HTR-8/SVneo (cell line): ENCODE data around the gene MLH1.

Source experiments
- DNase-seq: peaks from one replicate; pipeline ENCODE4 v3.0.0; 2011; ENCODE audit warnings: low spot score, mixed read lengths; ENCODE audit not compliant: insufficient read length
- FAIRE-seq: peaks from 2 replicates; lab custom pipeline; 2011; peaks lifted over from hg19 to GRCh38; lab: Jason Lieb, UNC

MLH1 gene

GRCh38 chr3:36972163-36972562, 21.2 kb upstream of the MLH1 start:
- no peak for FAIRE-seq
- DNase-seq = no peak

- DNase-seq (no peak), FAIRE-seq (no peak)
Observed at GRCh38 chr3:36973139-36973538, 20.2 kb upstream of the MLH1 start.

- DNase-seq = no peak
- no peak for FAIRE-seq
Observed at GRCh38 chr3:36981006-36981405, 12.3 kb upstream of the MLH1 start.

- FAIRE-seq = no peak
Observed at GRCh38 chr3:36988356-36988755, 5.0 kb upstream of the MLH1 start.

GRCh38 chr3:36989005-36989404, 4.3 kb upstream of the MLH1 start:
- FAIRE-seq = no peak
- no peak for DNase-seq

More at GRCh38 chr3:36988356-36988755, 5.0 kb upstream of the MLH1 start:
- no peak for DNase-seq

- FAIRE-seq (no peak), DNase-seq (no peak)
Observed at GRCh38 chr3:36989568-36989967, 3.8 kb upstream of the MLH1 start.

GRCh38 chr3:36991147-36991546, 2.2 kb upstream of the MLH1 start:
- DNase-seq (no peak), FAIRE-seq (no peak)

GRCh38 chr3:36991923-36992805, 1.2 kb upstream of the MLH1 start:
- FAIRE-seq = no peak

GRCh38 chr3:36992806-36993325, 452 bp upstream of the MLH1 start, which contains the start of gene EPM2AIP1:
Gene EPM2AIP1, minus strand, starts transcription at chr3:36993131. Its CDS starts 54 bp downstream, at chr3:36993077.
- FAIRE-seq = no peak
- DNase-seq = peak; percentile 9

More at GRCh38 chr3:36991923-36992805, 1.2 kb upstream of the MLH1 start:
- no peak for DNase-seq

- no peak for DNase-seq
- no peak for FAIRE-seq
Observed at GRCh38 chr3:37014620-37015019, 21.3 kb downstream of the MLH1 start.

- FAIRE-seq (no peak), DNase-seq (no peak)
Observed at GRCh38 chr3:37015642-37016041, 22.3 kb downstream of the MLH1 start.

- FAIRE-seq = no peak
- no peak for DNase-seq
Observed at GRCh38 chr3:37016903-37017302, 23.6 kb downstream of the MLH1 start.

GRCh38 chr3:37017683-37018082, 24.4 kb downstream of the MLH1 start:
- FAIRE-seq = no peak
- no peak for DNase-seq

- DNase-seq (peak; percentile 5), FAIRE-seq (no peak)
Observed at GRCh38 chr3:37024092-37024491, 30.8 kb downstream of the MLH1 start.

GRCh38 chr3:37024820-37025405, 31.6 kb downstream of the MLH1 start:
- DNase-seq (no peak), FAIRE-seq (no peak)

GRCh38 chr3:37025561-37026335, 32.4 kb downstream of the MLH1 start:
- DNase-seq (no peak), FAIRE-seq (no peak)

GRCh38 chr3:37026851-37027250, 33.5 kb downstream of the MLH1 start:
- FAIRE-seq (no peak), DNase-seq (no peak)

- DNase-seq (no peak), FAIRE-seq (no peak)
Observed at GRCh38 chr3:37028329-37028728, 35.0 kb downstream of the MLH1 start.

GRCh38 chr3:37029111-37029510, 35.8 kb downstream of the MLH1 start:
- no peak for FAIRE-seq
- no peak for DNase-seq

- FAIRE-seq = no peak
Observed at GRCh38 chr3:37029516-37030163, 36.3 kb downstream of the MLH1 start.

More at GRCh38 chr3:37029516-37030163, 36.3 kb downstream of the MLH1 start:
- DNase-seq = no peak
